ENCODE results near the gene LRRC17. TPM values are rescaled to one million over a fixed set of nuclear protein-coding genes. Genes with fewer than 3 reads are reported as not detected.

LRRC17 gene
- total RNA-seq, 1 experiment from 2014 or later: 0.39 TPM

GRCh38 chr7:102934239-102934638 is 21.4 kb downstream of the LRRC17 start:
- no peak for ATAC-seq
- in situ Hi-C loops (cut with HindIII; ENCODE audit: low pct_unique_long_range_greater_than_20kb, low sequenced_read_pairs): no loop called here
- H3K9me3 ChIP-seq (ENCODE audit: control insufficient read depth, insufficient read depth, low read depth, low read length): no peaks in the 10 kb centered on the region
- TF ChIP-seq REST (IDR thresholded peaks at IDR 0.05; ENCODE audit: insufficient read depth in 1 of 2, low read depth in 2 of 2, low read length in 1 of 2) (no peak), TCF7L2 (IDR thresholded peaks at IDR 0.05; ENCODE audit: low read depth, low read length) (no peak), SIN3A (IDR thresholded peaks at IDR 0.05; ENCODE audit: borderline replicate concordance, insufficient read depth, low read depth, low read length) (no peak), POLR2AphosphoS5 (IDR thresholded peaks at IDR 0.05; ENCODE audit: low read depth, low read length) (no peak), CTCF (IDR thresholded peaks at IDR 0.05) (no peak)
- DNase-seq (ENCODE audit: low read depth, low spot score): no peak
- ChIA-PET POLR2A (no interaction called here), CTCF (no interaction called here)
- no TSS peak for BruUV-seq (replicated peaks)
- H3K27me3 ChIP-seq (ENCODE audit: control insufficient read depth, insufficient read depth, low read length): no peaks in the 10 kb centered on the region
- no peak overlapping the region for H3K4me3 ChIP-seq (ENCODE audit: low read depth in 2 of 2, low read length in 2 of 2)
- intact Hi-C loops (cut with micrococcal nuclease; ENCODE audit: unreplicated experiment): no loop called here
- H3K36me3 ChIP-seq (ENCODE audit: control insufficient read depth, insufficient read depth, low read length): no peaks in the 10 kb centered on the region
- no peaks in the 10 kb centered on the region for H3K4me1 ChIP-seq (ENCODE audit: control insufficient read depth, insufficient read depth, low read length)
- no peak overlapping the region for H3K27ac ChIP-seq (ENCODE audit: low read length)

GRCh38 chr7:102934701-102935100 is 21.9 kb downstream of the LRRC17 start:
- H3K27me3 ChIP-seq (ENCODE audit: control insufficient read depth, insufficient read depth, low read length): no peaks in the 10 kb centered on the region
- H3K27ac ChIP-seq (ENCODE audit: low read length): peak overlapping the region; percentile 31; the same call in 1 of the 2 replicates
- intact Hi-C loops (cut with micrococcal nuclease; ENCODE audit: unreplicated experiment): no loop called here
- ATAC-seq (no peak), DNase-seq (ENCODE audit: low read depth, low spot score) (no peak)
- H3K4me1 ChIP-seq (ENCODE audit: control insufficient read depth, insufficient read depth, low read length): no peaks in the 10 kb centered on the region
- H3K9me3 ChIP-seq (ENCODE audit: control insufficient read depth, insufficient read depth, low read depth, low read length): no peaks in the 10 kb centered on the region
- TF ChIP-seq REST (IDR thresholded peaks at IDR 0.05; ENCODE audit: insufficient read depth in 1 of 2, low read depth in 2 of 2, low read length in 1 of 2): no peak
- TF ChIP-seq SIN3A (IDR thresholded peaks at IDR 0.05; ENCODE audit: borderline replicate concordance, insufficient read depth, low read depth, low read length): no peak
- no peak for TF ChIP-seq TCF7L2 (IDR thresholded peaks at IDR 0.05; ENCODE audit: low read depth, low read length)
- TF ChIP-seq POLR2AphosphoS5 (IDR thresholded peaks at IDR 0.05; ENCODE audit: low read depth, low read length): no peak
- TF ChIP-seq CTCF (IDR thresholded peaks at IDR 0.05): no peak
- no peaks in the 10 kb centered on the region for H3K36me3 ChIP-seq (ENCODE audit: control insufficient read depth, insufficient read depth, low read length)
- no peak overlapping the region for H3K4me3 ChIP-seq (ENCODE audit: low read depth in 2 of 2, low read length in 2 of 2)
- CTCF ChIA-PET: no interaction called here
- BruUV-seq (replicated peaks): no TSS peak
- in situ Hi-C loops (cut with HindIII; ENCODE audit: low pct_unique_long_range_greater_than_20kb, low sequenced_read_pairs): no loop called here
- POLR2A ChIA-PET: no interaction called here

All from Panc1 (cell line).